ENCODE data around the gene AMPD1. TPM values are rescaled to one million over a fixed set of nuclear protein-coding genes. Genes with fewer than 3 reads are reported as not detected.

The AMPD1 gene
- total and polyA plus RNA-seq, 10 of the 15 experiments (the other 5 are each of a cell fraction or from before 2014, with no cell fraction given) = 0.12 to 0.30 (median 0.14) TPM; not detected in 7

- BruUV-seq (replicated peaks) = no TSS peak
- FAIRE-seq (no peak), DNase-seq (ENCODE audit: low read depth, low spot score) (no peak), ATAC-seq (no peak)
- intact Hi-C loops (cut with micrococcal nuclease; ENCODE audit: unreplicated experiment) = no loop called here
- Histone ChIP-seq H3K79me2 (ENCODE audit: control insufficient read depth, insufficient read depth, low read length) (peaks cover 21% of the 10 kb centered on the region), H4K20me1 (ENCODE audit: control insufficient read depth, insufficient read depth) (no peaks in the 10 kb centered on the region; the same call in 1 of the 2 replicates), H3K4me2 (ENCODE audit: control insufficient read depth, insufficient read depth) (no peak overlapping the region), H3K9me3 (replicated peaks; ENCODE audit: control insufficient read depth, insufficient read depth, low read length) (no peaks in the 10 kb centered on the region), H3K9ac (ENCODE audit: control insufficient read depth, insufficient read depth, low read length) (no peak overlapping the region), H2AFZ (ENCODE audit: control insufficient read depth, low read depth, low read length) (no peak overlapping the region), H3K27ac (ENCODE audit: control insufficient read depth, insufficient read depth) (no peak overlapping the region), H3K36me3 (ENCODE audit: control insufficient read depth in 2 of 2, insufficient read depth in 2 of 2, low read length in 1 of 2) (peaks cover 4 to 51% of the 10 kb centered on the region in 2 experiments), H3K4me1 (ENCODE audit: control insufficient read depth, insufficient read depth, low read length) (no peaks in the 10 kb centered on the region), H3K27me3 (replicated peaks in 1 of 2; ENCODE audit: control insufficient read depth in 2 of 2, insufficient read depth in 2 of 2, low read length in 1 of 2) (no peaks in the 10 kb centered on the region), H3K4me3 (no peak overlapping the region)
- TF ChIP-seq SREBF2 (IDR thresholded peaks at IDR 0.05; ENCODE audit: low read length) (no peak), HDAC6 (IDR thresholded peaks at IDR 0.05; ENCODE audit: unreplicated experiment) (no peak), FOXK2 (IDR thresholded peaks at IDR 0.05) (no peak), PAX8 (IDR thresholded peaks at IDR 0.05) (no peak), EZH2 (IDR thresholded peaks at IDR 0.05; ENCODE audit: borderline replicate concordance, control insufficient read depth, low read depth, low read length) (no peak), RUNX3 (IDR thresholded peaks at IDR 0.05; ENCODE audit: low read length) (no peak), TCF7 (IDR thresholded peaks at IDR 0.05; ENCODE audit: borderline replicate concordance) (no peak), HDAC2 (IDR thresholded peaks at IDR 0.05) (no peak), KAT2A (conservative IDR thresholded peaks at IDR 0.05; ENCODE audit: control insufficient read depth, low read depth, low read length) (no peak), SREBF1 (IDR thresholded peaks at IDR 0.05; ENCODE audit: low read length) (no peak), FOXM1 (IDR thresholded peaks at IDR 0.05; ENCODE audit: low read depth, low read length) (no peak), TCF12 (IDR thresholded peaks at IDR 0.05; ENCODE audit: low read depth, low read length) (no peak), NRF1 (conservative IDR thresholded peaks at IDR 0.05; ENCODE audit: low read depth, low read length) (no peak)
- TF ChIP-seq, protein P1, sequence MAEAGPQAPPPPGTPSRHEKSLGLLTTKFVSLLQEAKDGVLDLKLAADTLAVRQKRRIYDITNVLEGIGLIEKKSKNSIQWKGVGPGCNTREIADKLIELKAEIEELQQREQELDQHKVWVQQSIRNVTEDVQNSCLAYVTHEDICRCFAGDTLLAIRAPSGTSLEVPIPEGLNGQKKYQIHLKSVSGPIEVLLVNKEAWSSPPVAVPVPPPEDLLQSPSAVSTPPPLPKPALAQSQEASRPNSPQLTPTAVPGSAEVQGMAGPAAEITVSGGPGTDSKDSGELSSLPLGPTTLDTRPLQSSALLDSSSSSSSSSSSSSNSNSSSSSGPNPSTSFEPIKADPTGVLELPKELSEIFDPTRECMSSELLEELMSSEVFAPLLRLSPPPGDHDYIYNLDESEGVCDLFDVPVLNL (IDR thresholded peaks at IDR 0.05; ENCODE audit: low read depth, low read length) = no peak
- TF ChIP-seq, protein P2, sequence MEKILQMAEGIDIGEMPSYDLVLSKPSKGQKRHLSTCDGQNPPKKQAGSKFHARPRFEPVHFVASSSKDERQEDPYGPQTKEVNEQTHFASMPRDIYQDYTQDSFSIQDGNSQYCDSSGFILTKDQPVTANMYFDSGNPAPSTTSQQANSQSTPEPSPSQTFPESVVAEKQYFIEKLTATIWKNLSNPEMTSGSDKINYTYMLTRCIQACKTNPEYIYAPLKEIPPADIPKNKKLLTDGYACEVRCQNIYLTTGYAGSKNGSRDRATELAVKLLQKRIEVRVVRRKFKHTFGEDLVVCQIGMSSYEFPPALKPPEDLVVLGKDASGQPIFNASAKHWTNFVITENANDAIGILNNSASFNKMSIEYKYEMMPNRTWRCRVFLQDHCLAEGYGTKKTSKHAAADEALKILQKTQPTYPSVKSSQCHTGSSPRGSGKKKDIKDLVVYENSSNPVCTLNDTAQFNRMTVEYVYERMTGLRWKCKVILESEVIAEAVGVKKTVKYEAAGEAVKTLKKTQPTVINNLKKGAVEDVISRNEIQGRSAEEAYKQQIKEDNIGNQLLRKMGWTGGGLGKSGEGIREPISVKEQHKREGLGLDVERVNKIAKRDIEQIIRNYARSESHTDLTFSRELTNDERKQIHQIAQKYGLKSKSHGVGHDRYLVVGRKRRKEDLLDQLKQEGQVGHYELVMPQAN (conservative IDR thresholded peaks at IDR 0.05) = no peak
- SMC1A ChIA-PET (ENCODE audit: uncharacterized antibody, unreplicated experiment) = no interaction called here
- WGBS (ENCODE audit: insufficient coverage, insufficient replicate concordance, low lambda C conversion rate, missing lambda C conversion rate) = 95% methylated on average over 6 of the region's 6 CpGs
- POLR2A ChIA-PET = interaction anchor here (1.1 to 1.3 kb wide), 2 partner anchors 17 to 20 kb away, joined by 3 read pairs; partner anchors contain the start of gene CSDE1
- RAD21 ChIA-PET (ENCODE audit: unreplicated experiment) = no interaction called here
- in situ Hi-C loops (cut with MboI) = loop anchor here (25.0 kb wide), 1 partner anchor 1775 kb away; the partner anchor contains the start of gene SLC16A1
- CTCF ChIA-PET = interaction anchor here (2.2 kb wide), 1 partner anchor 13 kb away, joined by 14 read pairs; no protein-coding TSS in a partner anchor
These were observed 42.0 kb upstream of the AMPD1 start for GRCh38 chr1:114737314-114737849.

Measured in GM12878 (cell line).